NCI-H128 (cell line): Measurements from ENCODE around the gene IRF2.

Source experiments
- DNase-seq: peaks from one replicate; lab custom pipeline; 2025; ENCODE audit not compliant: unreplicated experiment; lab: John Stamatoyannopoulos, UW

Gene IRF2

DNA sequence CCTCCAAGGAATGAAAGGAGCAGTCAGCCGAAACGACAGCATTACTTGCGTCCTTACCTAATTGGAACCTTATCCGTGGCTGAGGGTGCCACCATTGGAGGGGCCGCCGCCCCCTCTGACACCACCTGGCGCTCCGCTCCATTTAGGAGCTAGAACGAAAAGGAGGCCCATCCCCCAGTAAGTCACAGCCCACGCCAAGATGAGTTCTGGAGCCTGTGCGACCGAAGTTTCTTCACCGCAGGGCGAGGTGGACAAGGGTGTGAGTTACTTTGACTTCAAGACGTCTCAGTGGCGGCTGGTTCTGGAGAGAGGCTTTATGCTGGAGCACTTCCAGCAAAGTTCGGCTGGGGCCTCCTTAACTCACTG, 729 bp upstream of the IRF2 start:
- DNase-seq: no peak

DNA sequence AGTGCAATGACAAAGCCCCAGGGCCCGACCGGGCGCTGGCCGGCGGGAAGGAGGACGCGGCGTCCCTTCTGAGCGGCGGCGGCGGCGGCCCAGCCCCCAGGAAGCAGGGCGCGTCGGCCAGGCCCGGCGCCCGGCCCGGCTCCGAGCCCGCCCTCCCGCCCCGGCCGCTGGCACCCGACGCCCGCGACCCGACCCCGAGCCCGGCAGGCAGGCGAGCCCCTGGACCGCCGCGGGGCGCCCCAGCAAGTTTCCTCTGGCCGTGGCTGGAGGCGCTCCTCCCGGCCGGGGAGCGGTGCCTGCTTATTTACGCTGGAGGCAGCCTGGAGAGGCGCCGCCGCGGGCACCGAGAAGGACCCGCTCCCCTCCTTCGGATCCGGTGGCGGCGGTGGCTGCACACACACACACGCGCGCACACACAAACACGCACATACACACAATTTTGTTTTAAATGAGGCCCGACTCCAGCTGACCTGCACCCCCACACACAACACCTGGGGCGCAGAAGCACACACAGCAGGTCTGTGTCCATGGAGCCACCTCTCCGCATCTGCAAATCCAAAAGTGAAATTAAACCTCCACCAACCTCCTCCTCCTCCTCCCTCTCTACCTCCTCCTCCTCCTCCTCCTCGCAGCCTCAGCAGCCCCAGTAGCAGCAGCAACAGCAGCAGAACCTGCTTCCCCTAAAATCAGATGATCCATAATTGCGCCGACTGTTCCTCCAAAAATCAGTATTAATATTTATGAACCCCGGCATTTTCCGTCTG, 669 bp downstream of the IRF2 start:
- no peak for DNase-seq

DNA sequence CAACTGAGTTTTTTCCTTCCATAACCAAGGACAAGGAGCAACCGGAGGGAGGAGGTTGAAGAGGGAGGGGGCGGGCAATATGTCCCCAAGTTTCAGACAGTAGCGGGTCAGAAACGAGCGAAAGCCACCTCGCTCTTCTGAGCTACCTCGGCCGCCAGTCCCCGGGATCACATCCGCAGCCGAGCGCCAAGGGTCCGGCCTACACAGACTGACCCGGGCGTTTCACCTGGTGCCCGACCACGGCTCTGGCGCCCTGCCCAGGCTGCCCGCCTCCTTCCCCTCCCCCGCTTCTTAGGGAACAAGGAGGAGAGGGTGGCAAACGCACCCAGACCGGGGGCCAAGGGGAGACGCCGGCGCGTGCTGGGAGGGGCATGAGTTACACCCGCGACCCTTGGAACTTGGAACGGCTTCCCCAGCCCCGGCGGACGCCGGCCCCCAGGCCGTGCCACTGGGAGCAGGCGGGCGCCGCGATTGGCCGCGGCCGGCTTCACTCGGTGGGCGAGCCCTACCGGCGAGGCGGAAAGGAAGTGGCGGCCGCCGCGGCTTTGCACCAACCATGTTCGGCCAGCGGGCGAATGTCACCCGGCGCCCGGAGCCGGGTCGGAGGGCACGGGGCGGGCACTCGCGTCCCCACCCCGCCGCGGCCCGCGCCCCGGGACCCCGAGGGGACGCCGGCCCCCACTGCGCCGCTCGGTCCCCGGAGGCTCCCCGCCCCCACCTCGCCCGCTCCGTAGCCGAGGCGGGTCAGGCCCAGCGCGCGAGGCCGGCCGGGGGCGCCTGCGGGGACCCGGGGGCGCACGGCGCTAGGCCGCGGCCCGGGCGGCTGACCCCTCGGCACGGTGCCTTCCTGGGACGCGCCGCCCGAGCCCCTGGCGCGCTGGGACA, 1.5 kb downstream of the IRF2 start:
- DNase-seq: no peak

DNA sequence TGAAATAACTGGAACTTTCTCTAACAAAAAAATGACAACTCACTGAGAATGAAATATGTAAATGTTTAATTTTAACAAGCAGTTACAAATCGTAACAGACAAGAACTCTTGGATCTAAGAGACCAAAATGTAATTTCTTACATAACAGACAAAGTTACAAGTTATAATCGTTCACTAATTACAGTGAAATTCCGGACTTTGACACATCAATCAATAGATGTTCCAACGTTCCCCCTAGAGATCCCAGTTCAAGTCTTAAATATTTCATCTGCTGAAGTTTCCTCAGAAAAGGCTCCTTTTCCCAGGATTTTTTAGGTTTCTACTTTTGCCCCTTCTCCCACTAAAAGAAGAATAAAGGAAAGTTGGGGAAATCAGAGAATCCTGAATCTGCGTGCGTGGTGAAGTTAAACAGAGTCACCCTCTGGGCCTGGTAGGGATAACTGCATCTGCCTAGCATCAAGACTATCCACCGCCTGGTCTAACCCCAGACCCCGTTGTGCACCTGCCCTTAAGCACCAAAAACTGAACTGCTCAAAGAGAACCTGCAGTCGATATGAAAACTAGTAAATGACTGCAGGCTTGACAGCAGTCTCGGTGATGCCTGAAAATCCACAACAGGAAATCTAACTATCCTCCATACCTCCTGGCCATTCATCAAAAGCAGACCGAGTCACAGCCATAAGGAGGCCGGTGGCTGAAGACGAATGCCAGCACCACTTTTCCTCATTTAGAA, 2.3 kb downstream of the IRF2 start:
- DNase-seq: no peak

DNA sequence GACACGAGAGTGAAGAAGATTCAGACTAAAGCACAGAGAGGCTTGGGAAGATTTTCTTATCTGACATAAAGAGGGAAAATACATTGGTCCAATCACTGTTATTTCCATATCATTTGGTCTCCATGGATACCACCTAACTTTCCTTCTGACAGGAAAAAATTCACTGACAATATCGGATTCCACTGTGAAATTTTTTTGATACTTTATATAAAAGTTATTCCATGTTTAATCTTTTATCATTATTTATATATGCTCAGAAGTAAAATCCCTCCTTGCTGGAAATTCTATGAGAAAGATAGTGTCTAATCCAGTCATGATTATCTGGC, 3.6 kb downstream of the IRF2 start:
- DNase-seq: no peak

DNA sequence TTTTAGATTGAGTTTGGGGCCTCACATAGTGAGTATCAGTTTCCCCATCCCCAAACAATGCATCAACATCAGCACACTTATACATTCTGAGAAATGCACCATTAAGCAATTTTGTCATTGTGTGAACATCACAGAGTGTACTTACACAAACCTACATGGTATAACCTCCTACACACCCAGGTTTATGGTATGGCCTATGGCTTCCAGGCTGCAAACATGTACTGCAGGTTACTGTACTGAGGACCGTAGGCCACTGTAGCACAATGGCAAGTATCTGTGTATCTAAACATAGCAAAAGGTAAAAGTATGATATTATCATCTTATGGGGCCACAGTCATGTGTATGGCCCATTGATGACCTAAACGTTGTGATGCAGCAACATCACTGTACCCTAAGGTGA, 7.7 kb downstream of the IRF2 start:
- no peak for DNase-seq

DNA sequence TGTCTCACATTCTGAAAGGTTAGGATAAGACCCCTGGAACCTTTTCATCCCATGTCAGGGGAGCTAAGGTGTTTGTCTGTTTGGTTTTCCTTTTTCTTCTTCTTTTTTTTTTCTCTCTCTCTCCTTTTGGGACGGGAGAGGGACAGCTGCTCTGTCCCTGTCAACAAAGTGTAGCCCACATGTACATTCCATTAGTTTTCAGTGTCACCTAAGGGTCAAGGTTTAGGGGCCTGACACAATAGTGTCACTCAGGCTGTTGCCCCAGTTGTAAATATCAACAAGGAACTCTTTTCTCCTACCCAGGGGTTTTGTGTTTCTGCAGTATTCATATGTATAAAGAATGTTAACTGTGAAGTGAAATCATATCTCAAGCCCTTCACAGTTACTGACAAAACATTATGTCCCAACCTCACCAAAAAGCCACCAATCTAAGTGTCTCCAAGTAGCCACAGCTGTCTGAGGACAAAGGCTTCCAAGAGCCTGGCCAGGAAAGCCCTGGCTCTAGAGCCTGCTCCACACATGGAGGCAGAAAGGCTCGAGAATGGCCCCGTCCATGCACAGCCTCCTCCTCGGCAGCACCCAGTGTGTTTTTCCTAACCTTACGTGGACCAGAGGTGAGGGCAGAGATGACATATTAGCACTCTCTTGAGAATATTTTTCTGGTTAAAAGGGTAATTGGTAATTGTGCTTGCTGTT, 9.4 kb downstream of the IRF2 start:
- DNase-seq: no peak

DNA sequence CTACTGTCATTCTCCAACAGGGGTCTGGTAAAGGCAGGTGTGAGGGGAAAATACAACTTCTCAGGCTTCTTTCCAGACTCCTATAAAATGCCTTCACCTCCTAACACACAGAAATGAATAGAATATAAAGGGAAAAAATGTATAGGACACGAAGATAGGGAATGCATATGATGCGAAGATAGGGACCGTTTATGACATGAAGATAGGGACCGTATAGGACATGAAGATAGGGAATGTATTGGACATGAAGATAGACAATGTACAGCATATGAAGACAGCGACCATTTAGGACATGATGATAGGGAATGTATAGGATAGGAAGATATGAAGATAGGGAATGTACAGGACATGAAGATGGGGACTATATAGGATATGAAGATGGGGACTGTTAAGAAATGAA, 10.5 kb downstream of the IRF2 start:
- DNase-seq: no peak

DNA sequence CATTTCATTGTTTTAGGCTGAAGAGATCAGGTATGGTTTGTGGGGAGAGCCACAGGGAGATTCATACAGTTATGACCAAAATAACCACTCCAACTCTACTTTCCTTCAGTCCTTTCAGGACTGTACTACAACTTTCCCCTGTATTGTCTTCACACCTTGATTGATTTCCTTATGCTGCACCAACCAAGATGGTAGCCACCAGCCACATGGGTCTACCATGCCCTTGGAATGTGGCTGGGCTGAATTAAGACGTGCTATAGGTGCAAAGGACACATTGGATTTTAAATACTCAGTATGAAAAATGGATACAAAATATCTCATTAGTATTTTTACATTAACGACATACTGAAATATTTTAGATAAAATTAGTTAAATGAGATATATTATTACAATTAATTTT, 11.2 kb downstream of the IRF2 start:
- DNase-seq: no peak

DNA sequence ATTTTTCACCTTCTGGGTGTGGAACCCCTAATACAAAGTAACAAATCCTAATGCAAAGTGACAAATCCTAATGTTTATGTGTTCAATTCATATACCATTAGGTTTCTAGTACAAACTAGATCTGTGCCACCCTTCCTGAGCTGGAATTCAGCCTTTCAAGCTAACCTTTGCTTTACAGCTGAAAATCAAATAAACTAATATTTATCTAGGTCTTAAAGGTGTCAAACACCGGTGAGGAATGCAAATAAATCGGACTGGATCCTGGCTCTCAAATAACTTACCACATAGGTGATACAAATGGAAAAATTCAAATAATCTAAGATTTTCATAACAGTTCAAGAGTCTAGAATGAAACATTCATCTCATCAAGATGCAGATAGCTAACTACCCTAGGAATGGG, 11.6 kb downstream of the IRF2 start:
- no peak for DNase-seq

DNA sequence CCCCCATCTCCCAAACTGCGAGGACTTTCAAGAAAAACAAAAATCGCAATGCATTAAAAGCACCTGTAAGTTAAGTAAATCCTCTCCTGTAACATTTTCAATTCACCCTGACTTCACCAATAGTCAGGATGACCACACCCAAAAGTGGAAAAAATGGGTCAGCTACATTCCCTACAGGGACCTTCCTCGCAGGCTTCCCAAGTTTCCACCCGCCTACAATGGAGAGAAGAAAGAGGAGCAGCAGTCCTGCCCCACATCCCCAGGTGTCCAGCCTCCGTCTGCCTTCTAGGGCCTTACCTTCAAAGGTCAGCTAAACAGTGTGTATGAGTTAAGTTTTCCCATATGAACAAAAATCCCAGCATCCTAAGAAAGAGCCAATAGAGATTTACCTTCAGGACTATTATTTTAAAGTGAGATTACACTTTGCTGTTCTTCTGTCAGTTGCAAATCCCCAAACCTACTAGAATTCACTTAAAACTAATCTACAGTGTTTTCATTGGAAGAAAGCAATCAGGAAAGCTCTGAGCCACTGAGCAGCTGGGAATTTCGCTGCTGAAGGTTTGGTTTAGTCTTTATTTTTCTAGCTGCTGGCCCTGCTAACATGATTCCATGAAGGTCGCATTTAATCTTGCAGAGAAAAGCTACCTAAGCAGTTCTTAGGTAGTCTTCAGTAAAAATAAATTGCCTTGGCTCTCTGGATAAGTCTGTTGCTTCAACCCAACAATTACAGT, 12.5 kb downstream of the IRF2 start:
- no peak for DNase-seq

DNA sequence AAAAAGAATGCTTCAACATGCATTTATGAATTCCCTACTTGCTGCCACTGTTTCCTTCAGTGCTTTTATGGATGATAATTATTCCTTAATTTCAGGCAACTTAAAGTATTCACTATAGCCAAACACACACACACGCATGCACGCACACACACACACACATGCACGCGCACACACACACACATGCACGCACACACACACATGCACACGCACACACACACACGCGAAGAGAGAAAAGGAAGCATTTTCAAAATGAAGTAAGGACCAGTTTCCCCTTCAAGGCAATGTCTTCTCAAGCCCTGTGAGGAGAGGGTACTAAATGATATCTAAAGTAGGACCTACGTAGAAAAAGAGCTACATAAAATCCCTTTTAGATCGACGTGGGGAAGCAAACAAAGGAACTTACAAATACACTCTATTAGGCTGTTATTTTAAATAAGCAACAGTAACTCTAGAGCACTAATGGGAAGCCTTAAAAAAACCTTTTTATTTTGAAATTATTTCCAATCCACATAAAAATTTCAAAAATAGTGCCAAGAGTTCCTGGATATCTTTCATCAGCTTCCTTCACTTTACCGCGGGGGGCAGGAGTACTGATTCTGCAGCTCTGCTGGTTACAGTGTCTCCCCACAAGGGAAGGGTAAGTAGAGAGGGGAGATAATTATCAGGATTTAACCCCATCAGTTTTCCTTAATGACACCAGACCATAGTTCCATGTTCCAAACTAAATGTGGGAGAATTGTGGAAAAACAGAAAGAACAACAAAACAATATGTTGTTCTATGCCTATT, 13.7 kb downstream of the IRF2 start:
- no peak for DNase-seq

DNA sequence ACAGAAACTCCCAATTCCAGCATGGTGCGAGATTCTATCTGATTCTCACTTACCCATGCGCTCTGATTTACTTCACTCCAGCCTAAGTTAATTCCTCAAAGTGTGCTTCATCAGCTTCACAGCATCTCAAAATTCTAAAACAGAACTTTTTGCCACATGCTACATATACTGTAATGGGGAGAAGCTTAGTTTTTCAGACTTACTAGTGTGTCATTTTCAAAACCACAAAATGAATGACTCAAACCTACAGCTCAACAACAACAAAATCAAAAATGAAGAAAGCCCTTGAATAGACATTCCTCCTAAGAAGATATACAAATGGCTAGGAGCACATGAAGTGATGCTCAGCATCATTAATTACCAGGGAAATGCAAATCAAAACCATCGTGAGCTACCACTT, 14.9 kb downstream of the IRF2 start:
- no peak for DNase-seq

DNA sequence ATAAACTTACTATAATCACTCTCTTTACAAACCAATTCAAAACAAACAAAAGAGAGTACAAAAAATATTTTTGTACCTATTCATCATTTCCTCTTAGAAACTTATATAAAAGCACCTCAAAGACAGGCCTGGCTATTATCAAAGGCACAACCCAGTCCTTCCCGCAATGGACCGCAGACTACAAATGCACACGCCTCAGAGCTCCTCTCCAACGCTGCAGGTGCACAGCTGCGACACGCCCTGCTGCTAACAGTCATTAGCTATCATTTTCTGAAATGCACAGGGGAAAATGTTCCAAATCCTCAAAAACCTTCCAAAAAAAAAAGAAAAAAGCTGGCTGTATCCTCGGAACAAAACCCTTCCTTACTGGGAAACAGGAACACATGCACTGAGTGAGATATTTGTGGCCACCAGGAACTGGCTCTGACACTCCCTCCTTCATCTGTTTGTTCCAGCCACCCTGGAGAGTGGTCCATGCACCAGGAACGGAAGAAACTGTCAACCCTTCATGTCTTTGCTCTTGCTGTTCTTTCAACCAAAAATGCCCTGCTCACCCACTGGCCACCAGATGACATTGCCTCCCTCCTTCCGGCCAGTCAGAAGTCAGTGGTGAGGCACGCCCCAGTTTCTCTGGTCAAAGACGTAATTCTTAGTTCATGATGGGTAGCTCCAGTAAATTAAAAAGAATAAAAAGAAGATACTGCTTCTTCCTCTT, 16.7 kb downstream of the IRF2 start:
- DNase-seq: no peak

DNA sequence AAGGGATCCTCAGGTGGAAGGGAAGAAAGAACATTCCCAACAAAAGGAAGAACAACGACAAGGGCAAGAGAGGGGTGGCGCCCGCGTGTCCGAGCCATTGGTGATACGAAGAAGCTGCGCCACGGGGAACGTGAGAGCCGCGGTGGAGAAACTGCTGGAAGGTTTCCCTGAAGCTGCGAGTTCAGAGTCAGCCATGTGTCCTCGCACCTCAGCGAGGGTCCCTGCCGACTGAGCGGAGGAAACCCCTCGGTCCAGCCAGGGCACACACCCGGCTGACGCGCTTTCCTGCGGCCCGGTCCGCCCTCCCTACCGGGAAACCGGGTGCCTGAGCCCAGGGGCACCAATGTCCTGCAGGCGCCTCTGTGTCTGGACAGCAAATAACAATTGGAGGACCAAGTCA, 18.0 kb downstream of the IRF2 start:
- DNase-seq: no peak

DNA sequence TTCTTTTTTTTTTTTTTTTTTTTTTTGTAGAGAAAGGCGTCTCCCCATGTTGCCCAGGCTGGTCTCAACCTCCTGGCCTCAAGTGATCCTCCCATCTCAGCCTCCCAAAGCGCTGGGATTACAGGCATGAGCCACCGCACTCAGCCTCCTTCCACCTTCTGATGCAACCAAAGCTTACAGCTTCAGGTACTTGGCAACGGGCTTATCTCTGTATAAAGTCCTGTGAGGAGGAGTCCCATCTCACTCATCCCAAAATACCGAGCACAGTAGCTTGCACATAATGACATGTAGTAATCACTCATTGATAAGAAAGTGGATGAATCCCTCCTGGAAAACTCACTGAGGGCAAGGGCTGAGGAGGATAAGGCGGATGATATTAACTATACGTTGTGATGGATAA, 19.1 kb downstream of the IRF2 start:
- no peak for DNase-seq

DNA sequence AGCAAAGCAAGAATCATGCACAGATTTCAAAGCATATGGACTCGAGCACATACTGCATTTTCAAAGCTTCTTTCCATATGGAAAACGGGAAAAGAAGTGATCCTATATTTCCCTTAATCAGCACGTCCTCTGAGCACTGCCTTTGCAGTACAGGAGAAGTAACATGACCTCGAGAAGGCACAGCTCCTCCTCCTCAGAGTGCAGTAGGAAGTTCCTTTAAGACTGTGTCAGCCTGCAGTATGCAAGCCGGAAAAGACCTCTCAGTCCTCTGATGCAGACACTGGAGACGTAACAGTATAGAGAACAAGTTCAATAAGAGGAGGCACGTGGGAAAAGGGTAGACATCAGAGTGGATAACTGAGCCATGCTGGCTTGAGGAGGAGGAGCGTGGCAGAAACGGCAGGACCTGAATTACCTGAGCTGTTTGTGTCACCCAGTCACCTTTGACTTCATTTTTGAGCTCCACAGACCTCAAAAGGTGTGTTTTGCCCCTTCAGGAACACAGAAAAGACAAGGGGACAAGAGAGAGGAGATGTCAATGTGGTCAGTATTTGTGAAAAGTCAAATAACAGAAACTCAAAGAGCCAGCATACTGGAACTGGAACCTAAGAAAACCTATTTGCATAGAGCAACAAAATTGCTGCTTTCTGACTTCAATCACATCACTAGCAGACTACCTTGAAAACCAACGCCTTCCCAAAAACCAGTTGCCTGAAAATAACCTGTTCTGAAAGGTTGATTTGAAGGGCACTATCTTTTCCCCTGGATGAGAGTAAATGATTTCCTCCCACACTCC, 20.8 kb downstream of the IRF2 start:
- DNase-seq: no peak

DNA sequence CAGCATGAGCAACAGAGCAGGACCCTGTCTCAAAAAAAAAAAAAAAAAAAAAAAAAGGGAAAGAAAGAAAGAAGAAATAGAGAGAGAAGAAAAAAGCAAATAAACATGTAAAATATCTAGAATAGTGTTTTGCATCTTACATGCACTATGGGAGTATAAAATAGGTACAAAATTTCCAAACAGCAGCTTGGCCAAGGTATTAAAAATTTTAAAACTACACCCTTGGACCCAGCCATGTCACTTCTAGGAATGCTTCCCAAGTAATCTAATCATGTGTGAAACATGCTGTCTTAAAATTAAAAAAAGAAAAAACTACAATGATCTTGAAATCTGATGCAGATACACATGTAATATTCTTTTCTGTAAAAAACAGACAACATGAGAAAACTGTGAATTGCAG, 21.6 kb downstream of the IRF2 start:
- no peak for DNase-seq

DNA sequence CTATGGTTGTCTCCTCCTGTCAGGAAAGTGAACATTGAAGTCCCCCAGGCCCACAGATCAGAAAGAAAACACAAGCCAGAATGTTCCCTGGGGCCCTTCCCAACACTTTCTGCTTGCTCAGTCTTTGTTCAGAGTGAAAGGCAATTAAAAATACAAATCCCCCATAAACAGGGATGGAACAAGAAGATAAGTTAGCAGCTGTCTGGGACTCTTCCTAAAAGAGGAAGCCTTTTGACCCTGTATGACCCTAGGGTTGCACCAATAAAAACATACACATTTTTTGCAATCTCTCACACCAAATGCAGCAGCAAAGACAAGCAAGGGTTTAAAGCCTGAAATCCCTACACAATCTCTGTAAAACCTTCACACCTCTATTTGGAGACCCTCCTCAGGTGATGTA, 22.6 kb downstream of the IRF2 start:
- no peak for DNase-seq
